ENCODE measurements around the gene TPK1. TPM values are rescaled to one million over a fixed set of nuclear protein-coding genes. Genes with fewer than 3 reads are reported as not detected.

TPK1 gene
- total RNA-seq, 1 experiment from 2014 or later, result 3.1 TPM

DNA sequence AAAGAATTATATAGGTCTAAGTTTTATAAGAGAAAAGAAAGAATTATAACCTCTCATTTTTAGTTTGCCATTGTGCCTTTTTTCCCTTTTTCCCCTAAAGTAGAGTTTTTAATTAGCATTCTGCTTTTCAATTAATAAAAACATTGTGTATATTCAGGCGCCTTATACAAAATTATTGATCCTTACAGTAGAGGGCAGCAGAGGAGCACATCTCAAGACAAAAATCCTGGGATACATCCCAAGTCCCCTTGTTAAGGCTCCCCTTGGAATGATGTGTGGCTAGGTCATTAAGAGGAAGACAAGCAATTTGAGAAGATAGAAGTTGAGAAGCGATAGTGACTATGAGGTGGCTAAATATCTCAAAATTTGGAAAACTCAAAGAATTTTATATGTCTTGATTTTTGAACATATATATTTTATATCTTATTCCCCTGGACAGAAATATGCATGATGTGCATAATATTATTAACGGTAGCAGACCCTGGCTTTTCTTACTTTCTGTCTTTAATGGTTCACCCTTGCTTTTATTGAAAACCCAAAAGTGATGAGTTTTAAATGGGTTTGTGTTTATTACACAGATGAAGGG lies 19.1 kb upstream of the TPK1 start:
- H3K56ac ChIP-seq (ENCODE audit: insufficient read length, low read depth, low read length), result no peak overlapping the region
- H2BK120ac ChIP-seq (ENCODE audit: low read depth, low read length, poor library complexity, severe bottlenecking), result no peak overlapping the region
- no peak overlapping the region for H2BK20ac ChIP-seq (ENCODE audit: low read depth, low read length, poor library complexity, severe bottlenecking)
- no peaks in the 10 kb centered on the region for H3K9me3 ChIP-seq (ENCODE audit: control insufficient read depth, low read depth, low read length)
- H2BK5ac ChIP-seq (ENCODE audit: insufficient read length, low read length), result no peak overlapping the region
- H2BK15ac ChIP-seq (ENCODE audit: low read depth, low read length), result no peak overlapping the region
- H4K5ac ChIP-seq (ENCODE audit: insufficient read length, low read depth, low read length), result no peak overlapping the region
- H4K20me1 ChIP-seq (ENCODE audit: control insufficient read depth, insufficient read depth, insufficient read length), result no peaks in the 10 kb centered on the region
- no peak overlapping the region for H2AK5ac ChIP-seq (ENCODE audit: insufficient read length, low read length)
- no peak overlapping the region for H4K8ac ChIP-seq (replicated peaks; ENCODE audit: insufficient read length, low read depth, low read length)
- Mint-ChIP-seq H3K36me3 (ENCODE audit: insufficient read depth in 1 of 3, low read depth in 3 of 3) (no peaks in the 10 kb centered on the region), H3K27ac (no peak overlapping the region), H3K27me3 (ENCODE audit: low read depth) (no peaks in the 10 kb centered on the region), H3K4me3 (no peak overlapping the region), H3K9me3 (no peaks in the 10 kb centered on the region), H3K4me1 (peaks cover 9 to 10% of the 10 kb centered on the region in 2 experiments)
- H3K79me1 ChIP-seq (ENCODE audit: insufficient read depth, low read depth, low read length, poor library complexity, severe bottlenecking), result no peaks in the 10 kb centered on the region
- no peaks in the 10 kb centered on the region for H3K79me2 ChIP-seq (ENCODE audit: insufficient read depth, low read length)
- TF ChIP-seq, protein P1, sequence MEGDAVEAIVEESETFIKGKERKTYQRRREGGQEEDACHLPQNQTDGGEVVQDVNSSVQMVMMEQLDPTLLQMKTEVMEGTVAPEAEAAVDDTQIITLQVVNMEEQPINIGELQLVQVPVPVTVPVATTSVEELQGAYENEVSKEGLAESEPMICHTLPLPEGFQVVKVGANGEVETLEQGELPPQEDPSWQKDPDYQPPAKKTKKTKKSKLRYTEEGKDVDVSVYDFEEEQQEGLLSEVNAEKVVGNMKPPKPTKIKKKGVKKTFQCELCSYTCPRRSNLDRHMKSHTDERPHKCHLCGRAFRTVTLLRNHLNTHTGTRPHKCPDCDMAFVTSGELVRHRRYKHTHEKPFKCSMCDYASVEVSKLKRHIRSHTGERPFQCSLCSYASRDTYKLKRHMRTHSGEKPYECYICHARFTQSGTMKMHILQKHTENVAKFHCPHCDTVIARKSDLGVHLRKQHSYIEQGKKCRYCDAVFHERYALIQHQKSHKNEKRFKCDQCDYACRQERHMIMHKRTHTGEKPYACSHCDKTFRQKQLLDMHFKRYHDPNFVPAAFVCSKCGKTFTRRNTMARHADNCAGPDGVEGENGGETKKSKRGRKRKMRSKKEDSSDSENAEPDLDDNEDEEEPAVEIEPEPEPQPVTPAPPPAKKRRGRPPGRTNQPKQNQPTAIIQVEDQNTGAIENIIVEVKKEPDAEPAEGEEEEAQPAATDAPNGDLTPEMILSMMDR (conservative IDR thresholded peaks at IDR 0.05), result peak; percentile 76
- H3K23ac ChIP-seq (ENCODE audit: insufficient read length, low read depth, low read length), result no peak overlapping the region
- H3K4me1 ChIP-seq (ENCODE audit: insufficient read depth, low read length), result no peaks in the 10 kb centered on the region; the same call in 1 of the 2 replicates
- no peak overlapping the region for H3K14ac ChIP-seq (ENCODE audit: insufficient read depth, low read length)
- H3K4ac ChIP-seq (ENCODE audit: low read depth, low read length), result no peak overlapping the region
- no peak overlapping the region for H4K91ac ChIP-seq (ENCODE audit: insufficient read length, low read depth, low read length)
- no CpG with 5 or more reads among the region's 3 CpGs for WGBS (ENCODE audit: extremely low coverage, insufficient read length, low lambda C conversion rate)
- H3K27ac ChIP-seq (ENCODE audit: insufficient read length, low read depth, low read length), result no peak overlapping the region
- H2AFZ ChIP-seq (ENCODE audit: low read length), result no peak overlapping the region
- H2BK12ac ChIP-seq (ENCODE audit: insufficient read length, low read depth, low read length), result no peak overlapping the region
- H3K23me2 ChIP-seq (ENCODE audit: insufficient read length, low read depth, low read length, poor library complexity, severe bottlenecking), result no peaks in the 10 kb centered on the region
- H3K9ac ChIP-seq (ENCODE audit: extremely low read depth, insufficient read length, low read length), result no peak overlapping the region
- H3K18ac ChIP-seq (ENCODE audit: insufficient read length, low read depth, low read length), result no peak overlapping the region
- no peak for DNase-seq
- H3K4me2 ChIP-seq (ENCODE audit: insufficient read depth, insufficient read length, low read length), result no peak overlapping the region
- H3T11ph ChIP-seq (ENCODE audit: low read length), result no peak overlapping the region
- no peaks in the 10 kb centered on the region for H3K27me3 ChIP-seq (ENCODE audit: insufficient read depth, low read length)

Data from H9 (cell line).